Measurements from ENCODE around the gene DLK2. TPM values are rescaled to one million over a fixed set of nuclear protein-coding genes. Genes with fewer than 3 reads are reported as not detected.

DLK2 gene
- total and polyA plus RNA-seq, 2 of the 13 experiments (the other 11 are each of a cell fraction or from before 2014, with no cell fraction given): 1.2 to 3.8 TPM

- TF ChIP-seq HMGXB4 (CRISPR knock-in tag; IDR thresholded peaks at IDR 0.05; ENCODE audit: borderline replicate concordance in 1 of 2, low read depth in 1 of 2) (peak; percentile 1 to 34; a peak in 1 of 4 replicates), ADNP (CRISPR knock-in tag; IDR thresholded peaks at IDR 0.05) (no peak), HOXD1 (CRISPR knock-in tag; IDR thresholded peaks at IDR 0.05) (no peak), SYNCRIP (IDR thresholded peaks at IDR 0.05; ENCODE audit: insufficient read depth, low read depth, low read length) (no peak), ZNF547 (CRISPR knock-in tag; IDR thresholded peaks at IDR 0.05) (no peak), ZNF746 (CRISPR knock-in tag; IDR thresholded peaks at IDR 0.05) (no peak), ATF5 (CRISPR knock-in tag; IDR thresholded peaks at IDR 0.05; ENCODE audit: low read depth) (no peak), RAD51 (IDR thresholded peaks at IDR 0.05; ENCODE audit: borderline replicate concordance) (no peak), ZBTB34 (CRISPR knock-in tag; IDR thresholded peaks at IDR 0.05) (no peak), CSRNP2 (CRISPR knock-in tag; conservative IDR thresholded peaks at IDR 0.05; ENCODE audit: low read depth) (no peak), HNRNPL (IDR thresholded peaks at IDR 0.05; ENCODE audit: low read depth, low read length) (peak; percentile 96), ZSCAN30 (CRISPR knock-in tag; IDR thresholded peaks at IDR 0.05) (no peak), POLR2AphosphoS2 (IDR thresholded peaks at IDR 0.05; ENCODE audit: low read depth, low read length) (no peak), PATZ1 (CRISPR knock-in tag; IDR thresholded peaks at IDR 0.05) (peak; percentile 11; the same call in 1 of the 2 replicates), MXD4 (CRISPR knock-in tag; IDR thresholded peaks at IDR 0.05) (no peak), MXD3 (CRISPR knock-in tag; IDR thresholded peaks at IDR 0.05) (no peak), ZNF564 (CRISPR knock-in tag; IDR thresholded peaks at IDR 0.05) (no peak), HOXA3 (CRISPR knock-in tag; IDR thresholded peaks at IDR 0.05) (no peak), ZNF331 (CRISPR knock-in tag; IDR thresholded peaks at IDR 0.05) (peak; percentile 69)
Measured at GRCh38 chr6:43489277-43490072, 34.1 kb upstream of the DLK2 start (continued).
